Naive thymus-derived CD4-positive, alpha-beta T cell (primary cell): Measurements from ENCODE around the gene GBGT1. TPM values are rescaled to one million over a fixed set of nuclear protein-coding genes. Genes with fewer than 3 reads are reported as not detected.

ENCODE experiments used
- ATAC-seq: fragments of 150-1000 bp; cut with Tn5 transposase; 2 replicates; pipeline ENCODE4 v1.10.0; 2021; ENCODE audit warnings: mild to moderate bottlenecking, moderate library complexity
- CTCF ChIA-PET: fragments of 350-600 bp; sonication (Branson Sonifier 250); formaldehyde crosslinking; loops from one replicate; lab custom pipeline; 2021; ENCODE audit warnings: antibody characterized with exemption; lab: Charles Lee
- POLR2A ChIA-PET: fragments of 350-600 bp; sonication (Branson Sonifier 250); formaldehyde crosslinking; loops from one replicate; lab custom pipeline; 2021; ENCODE audit warnings: antibody characterized with exemption, inconsistent platforms; lab: Charles Lee
- DNase-seq, 9 donors: peaks; one replicate each; pipeline versions ENCODE4 v3.0.0 to v3.0.0-alpha.2; 2020 to 2022; ENCODE audit warnings: mixed read lengths in 1 of 9
- H3K27ac ChIP-seq: one replicate; pipeline ENCODE4 v1.7.0; 2013; ENCODE audit warnings: mild to moderate bottlenecking, low read depth, low read length, moderate library complexity
- H3K27me3 ChIP-seq, 2 donors: one replicate each; pipeline ENCODE4 v1.7.0; 2013; ENCODE audit warnings: low read length in 2 of 2, mild to moderate bottlenecking in 2 of 2, moderate library complexity in 2 of 2; ENCODE audit not compliant: control insufficient read depth in 2 of 2, insufficient read depth in 2 of 2
- H3K36me3 ChIP-seq, 3 experiments: 1 replicate in 2 of 3; 2 replicates in 1 of 3; pipeline ENCODE4 v1.7.0; 2013; ENCODE audit warnings: low read length in 3 of 3, mild to moderate bottlenecking in 3 of 3, moderate library complexity in 1 of 3; ENCODE audit not compliant: insufficient read depth in 3 of 3, control insufficient read depth in 2 of 3
- H3K4me1 ChIP-seq, 2 donors: one replicate each; pipeline ENCODE4 v1.7.0; 2013; ENCODE audit warnings: low read length in 2 of 2, mild to moderate bottlenecking in 2 of 2, moderate library complexity in 1 of 2; ENCODE audit not compliant: control insufficient read depth in 2 of 2, insufficient read depth in 2 of 2
- H3K4me3 ChIP-seq: 2 replicates; pipeline ENCODE4 v1.7.0; 2013; ENCODE audit warnings: mild to moderate bottlenecking, low read length
- H3K9me3 ChIP-seq, 3 experiments: 1 replicate in 2 of 3; 2 replicates in 1 of 3; pipeline ENCODE4 v1.7.0; 2013; ENCODE audit warnings: low read length in 3 of 3; ENCODE audit not compliant: control insufficient read depth in 2 of 3
- H3K27ac Mint-ChIP-seq, 9 donors: one replicate each; pipeline ENCODE4 v1.8.0; 2020 to 2022; ENCODE audit warnings: mixed read lengths in 9 of 9, mild to moderate bottlenecking in 8 of 9, moderate library complexity in 5 of 9, inconsistent platforms in 2 of 9
- H3K27me3 Mint-ChIP-seq, 5 donors: one replicate each; pipeline ENCODE4 v1.8.0; 2021 to 2022; ENCODE audit warnings: mixed read lengths in 5 of 5, mild to moderate bottlenecking in 1 of 5
- H3K36me3 Mint-ChIP-seq, 5 donors: one replicate each; pipeline ENCODE4 v1.8.0; 2020 to 2022; ENCODE audit warnings: mixed read lengths in 5 of 5, mild to moderate bottlenecking in 3 of 5, inconsistent platforms in 1 of 5
- H3K4me1 Mint-ChIP-seq, 7 donors: one replicate each; pipeline ENCODE4 v1.8.0; 2020 to 2022; ENCODE audit warnings: mixed read lengths in 7 of 7, mild to moderate bottlenecking in 3 of 7, inconsistent platforms in 1 of 7
- H3K4me3 Mint-ChIP-seq, 10 donors: one replicate each; pipeline ENCODE4 v1.8.0; 2020 to 2022; ENCODE audit warnings: mild to moderate bottlenecking in 10 of 10, mixed read lengths in 10 of 10, moderate library complexity in 6 of 10, inconsistent platforms in 2 of 10
- H3K9me3 Mint-ChIP-seq, 11 donors: one replicate each; pipeline ENCODE4 v1.8.0; 2020 to 2022; ENCODE audit warnings: mixed read lengths in 11 of 11, mild to moderate bottlenecking in 4 of 11, inconsistent platforms in 1 of 11, moderate library complexity in 1 of 11
- intact Hi-C, 2 donors: fragments of 100-400 bp; cut with micrococcal nuclease; formaldehyde crosslinking; loops; one replicate each; pipeline ENCODE4 v1.15.1; 2023
- polyA plus RNA-seq, 2 donors: library from polyadenylated mRNA; unstranded; fragments of 300-500 nt; fragmentation: Illumina TruSeq; gene quantifications; one replicate each; pipeline ENCODE4 v1.2.3, GENCODE V29; 2021
- total RNA-seq, 6 experiments: library from RNA in 5 of 6; stranded (reverse) in 5 of 6; gene quantifications; 1 replicate in 5 of 6; 2 replicates in 1 of 6; pipeline ENCODE4 v1.2.3 and lab custom pipeline; 2021 to 2026

Gene GBGT1
- total and polyA plus RNA-seq, 7 experiments from 2014 or later: 0.14 to 14.8 (median 4.8) TPM; not detected in 1

GRCh38 chr9:133167769-133168168 is 4.1 kb upstream of the GBGT1 start:
- peaks cover 0 to 12% (median 0%) of the 10 kb centered on the region in 5 donors for H3K27me3 Mint-ChIP-seq
- H3K36me3 ChIP-seq: no peaks in the 10 kb centered on the region
- no peaks in the 10 kb centered on the region for H3K27me3 ChIP-seq
- H3K9me3 ChIP-seq: no peaks in the 10 kb centered on the region
- no peaks in the 10 kb centered on the region for H3K36me3 Mint-ChIP-seq
- DNase-seq (no peak), ATAC-seq (no peak)
- POLR2A ChIA-PET: interaction anchor here (0.9 kb wide), 1 partner anchor 126 kb away, joined by 3 read pairs; no protein-coding TSS in a partner anchor
- H3K27ac ChIP-seq: no peak overlapping the region
- intact Hi-C loops: no loop called here
- CTCF ChIA-PET: interaction anchor here (0.5 to 1.3 kb wide), 4 partner anchors 8 to 319 kb away, joined by 3 to 5 read pairs (median 3); no protein-coding TSS in a partner anchor
- peaks cover 0 to 3% of the 10 kb centered on the region in 2 donors for H3K4me1 ChIP-seq
- no peak overlapping the region for H3K4me3 Mint-ChIP-seq
- peaks cover 0 to 5% (median 0%) of the 10 kb centered on the region in 7 donors for H3K4me1 Mint-ChIP-seq
- H3K4me3 ChIP-seq: no peak overlapping the region
- no peaks in the 10 kb centered on the region for H3K9me3 Mint-ChIP-seq
- H3K27ac Mint-ChIP-seq: peak overlapping the region in 1 of 9 donors; percentile 18

GRCh38 chr9:133167096-133167730 is 3.5 kb upstream of the GBGT1 start:
- ChIA-PET POLR2A (interaction anchor here (0.9 kb wide), 1 partner anchor 125 kb away, joined by 3 read pairs; no protein-coding TSS in a partner anchor), CTCF (interaction anchor here (0.5 to 1.3 kb wide), 4 partner anchors 9 to 320 kb away, joined by 3 to 5 read pairs (median 3); no protein-coding TSS in a partner anchor)
- Mint-ChIP-seq H3K9me3 (no peaks in the 10 kb centered on the region), H3K27ac (no peak overlapping the region), H3K4me3 (no peak overlapping the region), H3K36me3 (no peaks in the 10 kb centered on the region), H3K27me3 (peaks cover 0 to 10% (median 0%) of the 10 kb centered on the region in 5 donors), H3K4me1 (peaks cover 0 to 5% (median 0%) of the 10 kb centered on the region in 7 donors)
- Histone ChIP-seq H3K27ac (no peak overlapping the region), H3K4me3 (no peak overlapping the region), H3K36me3 (no peaks in the 10 kb centered on the region), H3K4me1 (peaks cover 0 to 3% of the 10 kb centered on the region in 2 donors), H3K9me3 (no peaks in the 10 kb centered on the region), H3K27me3 (no peaks in the 10 kb centered on the region)
- DNase-seq: no peak
- intact Hi-C loops: no loop called here
- ATAC-seq: no peak

GRCh38 chr9:133166392-133166791 is 2.7 kb upstream of the GBGT1 start:
- peaks cover 0 to 3% of the 10 kb centered on the region in 2 donors for H3K4me1 ChIP-seq
- no peaks in the 10 kb centered on the region for H3K9me3 ChIP-seq
- H3K36me3 ChIP-seq: no peaks in the 10 kb centered on the region
- no peak overlapping the region for H3K4me3 ChIP-seq
- no peaks in the 10 kb centered on the region for H3K36me3 Mint-ChIP-seq
- no peak overlapping the region for H3K27ac ChIP-seq
- intact Hi-C loops: no loop called here
- H3K4me3 Mint-ChIP-seq: peak overlapping the region in 1 of 10 donors; percentile 20
- peaks cover 4 to 9% (median 6%) of the 10 kb centered on the region in 7 donors for H3K4me1 Mint-ChIP-seq
- no peaks in the 10 kb centered on the region for H3K27me3 ChIP-seq
- CTCF ChIA-PET: no interaction called here
- no peaks in the 10 kb centered on the region for H3K9me3 Mint-ChIP-seq
- DNase-seq (no peak), ATAC-seq (no peak)
- H3K27ac Mint-ChIP-seq: no peak overlapping the region
- POLR2A ChIA-PET: no interaction called here
- H3K27me3 Mint-ChIP-seq: peaks cover 0 to 10% (median 0%) of the 10 kb centered on the region in 5 donors

- H3K4me1 Mint-ChIP-seq: peaks cover 5 to 14% (median 8%) of the 10 kb centered on the region in 7 donors
- H3K9me3 ChIP-seq: no peaks in the 10 kb centered on the region
- H3K9me3 Mint-ChIP-seq: no peaks in the 10 kb centered on the region
- H3K27me3 ChIP-seq: no peaks in the 10 kb centered on the region
- H3K27ac Mint-ChIP-seq: peak overlapping the region in 1 of 9 donors; percentile 3
- ChIA-PET POLR2A (no interaction called here), CTCF (no interaction called here)
- no peak overlapping the region for H3K4me3 ChIP-seq
- no peaks in the 10 kb centered on the region for H3K36me3 ChIP-seq
- ATAC-seq (no peak), DNase-seq (no peak)
- H3K27me3 Mint-ChIP-seq: peaks cover 0 to 10% (median 0%) of the 10 kb centered on the region in 5 donors
- peak overlapping the region in 1 of 10 donors; percentile 18 for H3K4me3 Mint-ChIP-seq
- H3K4me1 ChIP-seq: peaks cover 0 to 3% of the 10 kb centered on the region in 2 donors
- intact Hi-C loops: no loop called here
- H3K27ac ChIP-seq: no peak overlapping the region
- peaks cover 0 to 3% (median 0%) of the 10 kb centered on the region in 5 donors for H3K36me3 Mint-ChIP-seq
Measured at GRCh38 chr9:133165452-133165730, 1.7 kb upstream of the GBGT1 start.

- peaks cover 0 to 4% (median 0%) of the 10 kb centered on the region in 5 donors for H3K36me3 Mint-ChIP-seq
- ATAC-seq (no peak), DNase-seq (no peak)
- H3K27me3 Mint-ChIP-seq: peaks cover 0 to 10% (median 0%) of the 10 kb centered on the region in 5 donors
- H3K4me1 Mint-ChIP-seq: peaks cover 5 to 14% (median 8%) of the 10 kb centered on the region in 7 donors
- Histone ChIP-seq H3K4me1 (peaks cover 0 to 3% of the 10 kb centered on the region in 2 donors), H3K36me3 (no peaks in the 10 kb centered on the region), H3K4me3 (peak overlapping the region; percentile 36), H3K27ac (peak overlapping the region; percentile 64), H3K9me3 (no peaks in the 10 kb centered on the region), H3K27me3 (no peaks in the 10 kb centered on the region)
- no peaks in the 10 kb centered on the region for H3K9me3 Mint-ChIP-seq
- peak overlapping the region in 2 of 9 donors; percentile 31 to 36 for H3K27ac Mint-ChIP-seq
- intact Hi-C loops: no loop called here
- POLR2A ChIA-PET: interaction anchor here (0.7 kb wide), 1 partner anchor 133 kb away, joined by 5 read pairs; the partner anchor contains the start of gene GTF3C5
- peak overlapping the region; percentile 44 to 88 (median 78) for H3K4me3 Mint-ChIP-seq
- CTCF ChIA-PET: interaction anchor here (0.7 kb wide), 1 partner anchor 330 kb away, joined by 3 read pairs; no protein-coding TSS in a partner anchor
Measured at GRCh38 chr9:133164191-133164590, 477 bp upstream of the GBGT1 start.

- peaks cover 5 to 14% (median 8%) of the 10 kb centered on the region in 7 donors for H3K4me1 Mint-ChIP-seq
- Histone ChIP-seq H3K27ac (peak overlapping the region; percentile 64), H3K4me3 (peak overlapping the region; percentile 36), H3K27me3 (no peaks in the 10 kb centered on the region), H3K9me3 (no peaks in the 10 kb centered on the region), H3K36me3 (no peaks in the 10 kb centered on the region), H3K4me1 (peaks cover 0 to 3% of the 10 kb centered on the region in 2 donors)
- ChIA-PET POLR2A (no interaction called here), CTCF (no interaction called here)
- peak overlapping the region in 9 of 10 donors; percentile 16 to 83 (median 56) for H3K4me3 Mint-ChIP-seq
- no peak for ATAC-seq
- H3K27me3 Mint-ChIP-seq: peaks cover 0 to 10% (median 0%) of the 10 kb centered on the region in 5 donors
- intact Hi-C loops: no loop called here
- peaks cover 0 to 4% (median 0%) of the 10 kb centered on the region in 5 donors for H3K36me3 Mint-ChIP-seq
- H3K27ac Mint-ChIP-seq: peak overlapping the region in 1 of 9 donors; percentile 65
- H3K9me3 Mint-ChIP-seq: no peaks in the 10 kb centered on the region
- no peak for DNase-seq
Measured at GRCh38 chr9:133162861-133163503, 732 bp downstream of the GBGT1 start.
